ENCODE data around the gene TARP. TPM values are rescaled to one million over a fixed set of nuclear protein-coding genes. Genes with fewer than 3 reads are reported as not detected.

TARP gene

GRCh38 chr7:38215735-38216670 lies 57.4 kb downstream of the TARP start:
- DNase-seq = peak; percentile 82

GRCh38 chr7:38215115-38215514 lies 58.3 kb downstream of the TARP start:
- no peak for DNase-seq

- peak; percentile 68 for DNase-seq
Observed at GRCh38 chr7:38211940-38212339, 61.5 kb downstream of the TARP start.

- no peak for DNase-seq
Observed at GRCh38 chr7:38211486-38211885, 62.0 kb downstream of the TARP start.

Other genes with a start within 250 kb of the TARP start
- gene STARD3NL, start 95.4 kb downstream of the TARP start, polyA plus RNA-seq (ENCODE audit: insufficient read length in 12 of 12) = 10 to 100 TPM in 11 of 12 donors, not detected in 1; 25.4 to 39.4 (median 33.4) TPM

All from muscle of arm (tissue), 12 donors.